ENCODE data around the gene SDHB. TPM values are rescaled to one million over a fixed set of nuclear protein-coding genes. Genes with fewer than 3 reads are reported as not detected.

SDHB gene
- total RNA-seq, 4 donors from 2014 or later, result 84.2 to 128 (median 117) TPM

GRCh38 chr1:17027403-17027802 lies 26.4 kb downstream of the SDHB start:
- DNase-seq (ENCODE audit: low spot score), result no peak
- TF ChIP-seq, protein P1, sequence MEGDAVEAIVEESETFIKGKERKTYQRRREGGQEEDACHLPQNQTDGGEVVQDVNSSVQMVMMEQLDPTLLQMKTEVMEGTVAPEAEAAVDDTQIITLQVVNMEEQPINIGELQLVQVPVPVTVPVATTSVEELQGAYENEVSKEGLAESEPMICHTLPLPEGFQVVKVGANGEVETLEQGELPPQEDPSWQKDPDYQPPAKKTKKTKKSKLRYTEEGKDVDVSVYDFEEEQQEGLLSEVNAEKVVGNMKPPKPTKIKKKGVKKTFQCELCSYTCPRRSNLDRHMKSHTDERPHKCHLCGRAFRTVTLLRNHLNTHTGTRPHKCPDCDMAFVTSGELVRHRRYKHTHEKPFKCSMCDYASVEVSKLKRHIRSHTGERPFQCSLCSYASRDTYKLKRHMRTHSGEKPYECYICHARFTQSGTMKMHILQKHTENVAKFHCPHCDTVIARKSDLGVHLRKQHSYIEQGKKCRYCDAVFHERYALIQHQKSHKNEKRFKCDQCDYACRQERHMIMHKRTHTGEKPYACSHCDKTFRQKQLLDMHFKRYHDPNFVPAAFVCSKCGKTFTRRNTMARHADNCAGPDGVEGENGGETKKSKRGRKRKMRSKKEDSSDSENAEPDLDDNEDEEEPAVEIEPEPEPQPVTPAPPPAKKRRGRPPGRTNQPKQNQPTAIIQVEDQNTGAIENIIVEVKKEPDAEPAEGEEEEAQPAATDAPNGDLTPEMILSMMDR (IDR thresholded peaks at IDR 0.05), result no peak
- no peak for ATAC-seq (ENCODE audit: low FRiP score)

GRCh38 chr1:17024721-17025120 lies 29.1 kb downstream of the SDHB start:
- DNase-seq (ENCODE audit: low spot score), result no peak
- TF ChIP-seq, protein P1 (IDR thresholded peaks at IDR 0.05), result no peak

DNA sequence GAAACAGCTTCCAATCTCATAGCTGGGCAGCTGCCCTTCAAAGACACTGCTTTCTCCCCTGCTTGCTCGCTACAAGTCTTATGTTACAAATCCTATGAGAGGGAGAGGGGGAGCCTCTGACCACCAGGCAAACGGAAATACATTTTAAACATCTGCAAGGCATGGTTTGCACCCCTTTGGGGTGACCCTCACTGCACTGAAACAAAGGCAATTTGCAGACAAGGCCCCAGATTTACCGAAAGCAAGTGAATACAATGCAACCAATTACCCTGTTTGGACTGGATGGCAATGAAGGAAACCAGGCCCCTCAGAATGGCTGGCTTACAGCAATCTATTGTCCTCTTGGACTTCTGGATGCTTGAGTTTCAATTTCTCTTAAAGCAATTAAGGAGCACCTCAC lies 30.3 kb downstream of the SDHB start:
- no peak for ATAC-seq (ENCODE audit: low FRiP score)
- TF ChIP-seq, protein P1 (IDR thresholded peaks at IDR 0.05), result no peak
- no peak for DNase-seq (ENCODE audit: low spot score)

More at GRCh38 chr1:17024721-17025120, 29.1 kb downstream of the SDHB start:
- ATAC-seq (ENCODE audit: low FRiP score), result no peak

DNA sequence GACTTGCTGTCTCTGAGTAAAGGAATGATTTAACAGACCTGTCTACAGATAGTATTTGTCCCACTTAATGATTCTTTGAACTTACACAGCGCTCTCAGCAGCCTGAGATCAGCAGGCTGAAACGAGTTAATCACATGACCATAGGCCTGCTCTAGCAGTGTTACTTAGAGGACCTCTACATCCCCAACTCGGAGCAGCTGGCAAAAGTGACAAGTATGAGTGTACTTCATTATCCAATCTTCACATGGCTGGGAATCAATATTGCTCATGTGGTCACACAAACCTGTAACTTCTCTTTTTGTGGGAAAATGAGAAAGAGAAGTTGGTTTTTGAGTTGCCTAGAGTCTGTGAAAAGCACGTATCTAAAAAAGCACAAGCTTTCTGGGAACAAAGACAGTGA lies 30.7 kb downstream of the SDHB start:
- DNase-seq (ENCODE audit: low spot score) (no peak), ATAC-seq (ENCODE audit: low FRiP score) (no peak)
- TF ChIP-seq, protein P1 (IDR thresholded peaks at IDR 0.05), result no peak

DNA sequence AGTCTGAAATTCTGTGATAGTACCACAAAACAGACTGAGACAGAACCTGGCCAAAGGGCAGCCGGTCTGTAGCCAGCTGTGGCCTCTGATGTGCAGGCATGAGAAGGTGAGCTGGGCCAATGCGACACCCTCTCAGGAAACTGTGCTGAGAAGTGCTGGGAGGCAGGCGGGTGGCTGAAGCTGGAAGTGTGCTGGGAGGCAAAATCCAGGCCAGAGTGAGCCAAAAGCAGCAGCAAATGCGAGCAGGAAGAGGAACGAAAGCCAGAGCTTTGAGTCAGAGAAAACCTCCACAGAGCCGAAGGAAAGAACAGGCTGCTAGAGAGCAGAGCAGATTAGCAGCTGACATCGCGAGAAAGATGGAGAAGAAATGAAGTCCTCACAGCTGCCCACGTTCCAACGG lies 31.9 kb downstream of the SDHB start:
- no peak for DNase-seq (ENCODE audit: low spot score)
- TF ChIP-seq, protein P1 (IDR thresholded peaks at IDR 0.05), result no peak
- no peak for ATAC-seq (ENCODE audit: low FRiP score)

GRCh38 chr1:17020502-17020901 lies 33.3 kb downstream of the SDHB start:
- ATAC-seq (ENCODE audit: low FRiP score) (no peak), DNase-seq (ENCODE audit: low spot score) (no peak)
- TF ChIP-seq, protein P1 (IDR thresholded peaks at IDR 0.05), result no peak

GRCh38 chr1:17018849-17019248 lies 35.0 kb downstream of the SDHB start:
- DNase-seq (ENCODE audit: low spot score) (no peak), ATAC-seq (ENCODE audit: low FRiP score) (no peak)
- TF ChIP-seq, protein P1 (IDR thresholded peaks at IDR 0.05), result no peak
